SK-N-SH (cell line): ENCODE measurements around the gene PRR12. TPM values are rescaled to one million over a fixed set of nuclear protein-coding genes. Genes with fewer than 3 reads are reported as not detected.

Experiments used
- CTCF ChIA-PET: fragments of 300-600, 350-600 bp; formaldehyde crosslinking; extraction: SDS; loops from one replicate; lab custom pipeline; 2021; lab: Yijun Ruan, JAX
- POLR2A ChIA-PET: fragments of 350-600 bp; sonication (Branson Sonifier 250); formaldehyde crosslinking; extraction: SDS; loops from one replicate; lab custom pipeline; 2020; ENCODE audit warnings: antibody characterized with exemption, inconsistent platforms; lab: Yijun Ruan, JAX
- DNase-seq: peaks from one replicate; pipeline ENCODE4 v3.0.0; 2012
- H2AFZ ChIP-seq: fragments of 200-600 bp; sonication (generic); 2 replicates; pipeline ENCODE4 v1.8.1; 2016; ENCODE audit warnings: antibody characterized with exemption, mild to moderate bottlenecking, low read depth
- H3F3A ChIP-seq: fragments of 200-600 bp; sonication (generic); replicated peaks from 2 replicates; pipeline ENCODE3; 2016; ENCODE audit warnings: antibody characterized with exemption, mild to moderate bottlenecking; ENCODE audit not compliant: insufficient read depth
- H3K27ac ChIP-seq, 2 experiments: fragments of 200-500 bp in 1 of 2; fragments of 200-600 bp in 1 of 2; sonication (Bioruptor generic) in 1 of 2; sonication (generic), shearing (Covaris generic) in 1 of 2; 2 replicates each; pipeline versions ENCODE4 v1.5.1 to v1.6.1; 2014 to 2016; ENCODE audit warnings: low read depth in 2 of 2, inconsistent platforms in 1 of 2, low read length in 1 of 2, mild to moderate bottlenecking in 1 of 2, mixed read lengths in 1 of 2
- H3K27me3 ChIP-seq: fragments of 200-600 bp; sonication (generic), shearing (Covaris generic); 2 replicates; pipeline ENCODE4 v1.6.1; 2016; ENCODE audit warnings: mixed run types; ENCODE audit not compliant: insufficient read depth
- H3K36me3 ChIP-seq, 2 experiments: fragments of 200-500 bp in 1 of 2; fragments of 200-600 bp in 1 of 2; sonication (Bioruptor generic) in 1 of 2; sonication (generic) in 1 of 2; replicated peaks in 1 of 2; 2 replicates each; pipeline versions ENCODE3 to v1.5.1; 2014 to 2016; ENCODE audit warnings: low read length in 1 of 2, mild to moderate bottlenecking in 1 of 2; ENCODE audit not compliant: insufficient read depth in 2 of 2, control insufficient read depth in 1 of 2
- H3K4me1 ChIP-seq, 2 experiments: fragments of 200-500 bp in 1 of 2; fragments of 200-600 bp in 1 of 2; sonication (Bioruptor generic) in 1 of 2; sonication (generic), shearing (Covaris generic) in 1 of 2; 2 replicates each; pipeline versions ENCODE4 v1.5.1 to v1.6.1; 2014 to 2016; ENCODE audit warnings: low read depth in 1 of 2, low read length in 1 of 2, mixed run types in 1 of 2; ENCODE audit not compliant: insufficient read depth in 2 of 2, control insufficient read depth in 1 of 2
- H3K4me2 ChIP-seq: fragments of 200-600 bp; sonication (generic), shearing (Covaris generic); 2 replicates; pipeline ENCODE4 v1.6.1; 2017; ENCODE audit warnings: mixed run types
- H3K4me3 ChIP-seq, 2 experiments: fragments of 200-500 bp in 1 of 2; fragments of 200-600 bp in 1 of 2; sonication (Bioruptor generic) in 1 of 2; sonication (generic), shearing (Covaris generic) in 1 of 2; 2 replicates each; pipeline versions ENCODE4 v1.5.1 to v1.8.1; 2014 to 2016; ENCODE audit warnings: low read depth in 2 of 2, inconsistent platforms in 1 of 2, low read length in 1 of 2, mild to moderate bottlenecking in 1 of 2, mixed read lengths in 1 of 2, moderate library complexity in 1 of 2
- H3K79me2 ChIP-seq: fragments of 200-600 bp; sonication (generic); 2 replicates; pipeline ENCODE4 v1.8.1; 2017; ENCODE audit warnings: mild to moderate bottlenecking; ENCODE audit not compliant: insufficient read depth
- H3K9ac ChIP-seq: fragments of 200-600 bp; sonication (generic); 2 replicates; pipeline ENCODE4 v1.6.1; 2017; ENCODE audit warnings: mixed run types
- H3K9me2 ChIP-seq: fragments of 200-600 bp; sonication (generic); 2 replicates; pipeline ENCODE4 v1.6.1; 2017; ENCODE audit warnings: mixed run types
- H3K9me3 ChIP-seq: fragments of 200-600 bp; sonication (generic); 2 replicates; pipeline ENCODE4 v1.6.1; 2017; ENCODE audit warnings: mixed run types, mild to moderate bottlenecking, moderate library complexity
- H4K20me1 ChIP-seq: fragments of 200-600 bp; sonication (generic); 2 replicates; pipeline ENCODE4 v1.6.1; 2017; ENCODE audit warnings: mild to moderate bottlenecking, mixed run types; ENCODE audit not compliant: insufficient read depth
- CTCF ChIP-seq: fragments of 200-600 bp; sonication (generic); IDR thresholded peaks from 2 replicates; pipeline ENCODE4 v1.6.1; 2017; ENCODE audit warnings: antibody characterized with exemption, mild to moderate bottlenecking, moderate library complexity
- ELF1 ChIP-seq: IDR thresholded peaks from 2 replicates; pipeline ENCODE4 v1.4.0; 2012
- GABPA ChIP-seq: IDR thresholded peaks from 2 replicates; pipeline ENCODE4 v1.4.0; 2012; ENCODE audit warnings: low read depth, mild to moderate bottlenecking
- GATA2 ChIP-seq: sonication (generic); formaldehyde crosslinking; IDR thresholded peaks from 2 replicates; pipeline ENCODE4 v1.5.0; 2020; ENCODE audit warnings: mild to moderate bottlenecking, missing genetic modification reagents
- JUND ChIP-seq: IDR thresholded peaks from 2 replicates; pipeline ENCODE4 v1.4.0; 2012
- MAX ChIP-seq: IDR thresholded peaks from 2 replicates; pipeline ENCODE4 v1.4.0; 2012; ENCODE audit warnings: low read depth
- MXI1 ChIP-seq: IDR thresholded peaks from 2 replicates; pipeline ENCODE4 v1.6.1; 2012; ENCODE audit warnings: mild to moderate bottlenecking, low read depth, low read length, improper control_type of control experiment
- NFIC ChIP-seq: IDR thresholded peaks from 2 replicates; pipeline ENCODE4 v1.4.0; 2012; ENCODE audit warnings: borderline replicate concordance
- NRF1 ChIP-seq: IDR thresholded peaks from 2 replicates; pipeline ENCODE4 v1.6.1; 2012; ENCODE audit warnings: low read depth, mild to moderate bottlenecking, low read length
- POLR2AphosphoS5 ChIP-seq: IDR thresholded peaks from 2 replicates; pipeline ENCODE4 v1.6.1; 2012; ENCODE audit warnings: low read depth, low read length
- RCOR1 ChIP-seq: fragments of 150-350 bp; IDR thresholded peaks from 2 replicates; pipeline ENCODE4 v1.6.1; 2017; ENCODE audit warnings: antibody characterized with exemption, low read length
- SIN3A ChIP-seq: IDR thresholded peaks from 2 replicates; pipeline ENCODE4 v1.6.1; 2012; ENCODE audit warnings: low read depth, mild to moderate bottlenecking, low read length, moderate library complexity, borderline replicate concordance
- TAF1 ChIP-seq: IDR thresholded peaks from 2 replicates; pipeline ENCODE4 v1.6.1; 2012; ENCODE audit warnings: low read depth, mild to moderate bottlenecking, low read length, moderate library complexity, borderline replicate concordance
- WGBS: methylation state at CpG from one replicate; pipeline ENCODE4 v1.1.6; 2017; ENCODE audit warnings: low lambda C conversion rate; 5-methylcytosine and 5-hydroxymethylcytosine counted together
- polyA plus RNA-seq, 3 experiments: library from polyadenylated mRNA; depleted of rRNA; stranded (reverse); fragments of >200 nt; gene quantifications; 2 replicates each; pipeline ENCODE4 v1.2.3, GENCODE V29; 2012
- TF ChIP-seq, protein P1 (sequence below): IDR thresholded peaks from 2 replicates; pipeline ENCODE4 v1.4.0; 2012; ENCODE audit warnings: low read depth, borderline replicate concordance

PRR12 gene
- polyA plus RNA-seq, 1 of the 3 experiments (the other 2 are of a cell fraction): 1.7 TPM

DNA sequence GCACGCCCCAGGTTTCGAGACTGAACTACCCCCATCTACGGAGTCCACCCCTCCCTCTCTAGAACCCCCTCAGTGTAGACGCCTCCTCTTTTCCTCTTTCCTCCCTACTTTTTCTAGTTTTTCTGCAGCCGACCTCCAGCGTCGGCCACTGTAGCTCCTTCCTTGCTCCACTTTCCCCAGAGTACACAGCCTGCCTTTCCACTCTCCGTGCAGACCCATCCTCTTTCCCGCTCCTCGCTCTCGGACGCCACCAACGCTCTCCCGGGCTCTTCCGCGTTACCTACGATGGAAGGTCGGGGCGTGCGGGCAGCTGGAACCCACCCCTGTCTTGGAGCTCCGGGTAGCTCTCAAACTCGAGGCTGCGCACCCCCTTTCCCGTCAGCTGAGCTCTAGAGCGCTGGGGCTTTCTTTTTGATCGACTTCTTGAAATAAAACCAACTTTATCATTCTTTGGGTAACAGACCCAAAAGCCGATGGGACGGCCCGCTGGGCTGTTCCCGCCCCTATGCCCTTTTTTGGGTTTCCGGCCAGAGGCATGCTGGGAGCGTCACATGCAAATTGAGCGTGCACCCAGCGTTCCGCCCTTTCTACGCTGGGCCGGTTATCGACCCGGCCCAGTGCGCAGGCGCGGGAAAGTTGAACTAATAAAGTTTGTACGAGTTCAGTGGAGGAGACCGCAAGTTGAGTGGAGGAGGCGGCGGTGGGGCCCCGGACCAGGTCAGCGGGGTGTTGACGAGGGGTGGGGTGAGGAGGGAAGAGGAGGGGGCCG, 74.6 kb downstream of the PRR12 start, which contains the start of the genes BCL2L12 and IRF3:
Gene BCL2L12, plus strand, starts transcription at position 583 of the 769 bp plus-strand sequence. CDS start 760 bp downstream, outside the sequence.
Gene IRF3, minus strand, starts transcription at position 507 of the 769 bp plus-strand sequence. CDS start 1,019 bp downstream, outside the sequence.
- POLR2A ChIA-PET: interaction anchor here (1.3 to 2.2 kb wide), 4 partner anchors 11 to 72 kb away, joined by 3 to 15 read pairs (median 4); partner anchors contain the start of genes PRMT1 and RRAS
- DNase-seq: peak; percentile 95

GRCh38 chr19:49666120-49666444, 75.1 kb downstream of the PRR12 start:
- Histone ChIP-seq H3K79me2 (peaks cover 30% of the 10 kb centered on the region), H3K9me2 (no peaks in the 10 kb centered on the region), H2AFZ (0 out of 2 replicates have a peak overlapping the region, but pooled peaks have one; percentile 52), H3K36me3 (peaks cover 5 to 16% of the 10 kb centered on the region in 2 experiments), H3K9me3 (no peaks in the 10 kb centered on the region), H3K27me3 (no peaks in the 10 kb centered on the region), H3K4me1 (peaks cover 9 to 15% of the 10 kb centered on the region in 2 experiments; a peak in 3 of 4 replicates), H3K4me2 (peak overlapping the region; percentile 97), H3F3A (peaks cover 18% of the 10 kb centered on the region), H4K20me1 (no peaks in the 10 kb centered on the region), H3K9ac (peak overlapping the region; percentile 90), H3K4me3 (peak overlapping the region; percentile 73 to 97), H3K27ac (peak overlapping the region in 1 of 2 experiments; percentile 96; a peak in 1 of 4 replicates)
- 2% methylated on average over 9 of the region's 9 CpGs for WGBS
- ChIA-PET CTCF (interaction anchor here (1.0 to 9.4 kb wide), 4 partner anchors 10 to 24 kb away, joined by 3 to 78 read pairs (median 4); partner anchors contain the start of genes ADM5 and PRMT1), POLR2A (interaction anchor here (2.2 kb wide), 1 partner anchor 10 kb away, joined by 15 read pairs; the partner anchor contains the start of gene PRMT1)
- no peak for TF ChIP-seq SIN3A
- TF ChIP-seq, protein P1, sequence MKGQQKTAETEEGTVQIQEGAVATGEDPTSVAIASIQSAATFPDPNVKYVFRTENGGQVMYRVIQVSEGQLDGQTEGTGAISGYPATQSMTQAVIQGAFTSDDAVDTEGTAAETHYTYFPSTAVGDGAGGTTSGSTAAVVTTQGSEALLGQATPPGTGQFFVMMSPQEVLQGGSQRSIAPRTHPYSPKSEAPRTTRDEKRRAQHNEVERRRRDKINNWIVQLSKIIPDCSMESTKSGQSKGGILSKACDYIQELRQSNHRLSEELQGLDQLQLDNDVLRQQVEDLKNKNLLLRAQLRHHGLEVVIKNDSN: no peak
- TF ChIP-seq JUND: no peak
- TF ChIP-seq CTCF: peak; percentile 22; the same call in 1 of the 2 replicates
- DNase-seq: no peak

More for the DNA sequence above, 74.6 kb downstream of the PRR12 start, which contains the start of the genes BCL2L12 and IRF3:
- H3K27me3 ChIP-seq: no peaks in the 10 kb centered on the region
- H3K4me1 ChIP-seq: peaks cover 9 to 15% of the 10 kb centered on the region in 2 experiments; a peak in 3 of 4 replicates
- under 1% methylated on average over 50 of the region's 50 CpGs for WGBS
- H3F3A ChIP-seq: peaks cover 20% of the 10 kb centered on the region
- peaks cover 5 to 20% of the 10 kb centered on the region in 2 experiments for H3K36me3 ChIP-seq
- H3K9me2 ChIP-seq: no peaks in the 10 kb centered on the region
- CTCF ChIA-PET: interaction anchor here (0.8 to 9.4 kb wide), 6 partner anchors 10 to 24 kb away, joined by 3 to 78 read pairs (median 4); partner anchors contain the start of genes ADM5, PRMT1 and SCAF1
- H4K20me1 ChIP-seq: no peaks in the 10 kb centered on the region
- no peak for TF ChIP-seq NFIC
- TF ChIP-seq RCOR1: peak; percentile 50
- TF ChIP-seq TAF1: peak; percentile 51
- peak; percentile 89 for TF ChIP-seq NRF1
- no peak; the same call in 1 of the 2 replicates for TF ChIP-seq MAX
- no peak for TF ChIP-seq GATA2 (CRISPR knock-in tag)
- peak; percentile 80 for TF ChIP-seq POLR2AphosphoS5
- peak; percentile 20; the same call in 1 of the 2 replicates for TF ChIP-seq GABPA
- peak; percentile 64 for TF ChIP-seq MXI1
- peak; percentile 91 for TF ChIP-seq SIN3A
- peak; percentile 67 for TF ChIP-seq ELF1
- peak within 1 kb of the TSS; percentile 73 to 97 for H3K4me3 ChIP-seq
- peak within 1 kb of the TSS; percentile 97 for H3K4me2 ChIP-seq
- peak within 1 kb of the TSS; percentile 90 for H3K9ac ChIP-seq
- peak within 1 kb of the TSS; percentile 93 for H2AFZ ChIP-seq
- no peaks in the 10 kb centered on the region for H3K9me3 ChIP-seq
- peaks cover 30% of the 10 kb centered on the region for H3K79me2 ChIP-seq
- peak within 1 kb of the TSS; percentile 76 to 96 for H3K27ac ChIP-seq
